Fibroblast of skin of right biceps (primary cell): ENCODE data around the gene TSPAN9.

Experiments used
- DNase-seq: peaks from one replicate; pipeline ENCODE4 v3.0.0-alpha.2; 2013

Gene TSPAN9

DNA sequence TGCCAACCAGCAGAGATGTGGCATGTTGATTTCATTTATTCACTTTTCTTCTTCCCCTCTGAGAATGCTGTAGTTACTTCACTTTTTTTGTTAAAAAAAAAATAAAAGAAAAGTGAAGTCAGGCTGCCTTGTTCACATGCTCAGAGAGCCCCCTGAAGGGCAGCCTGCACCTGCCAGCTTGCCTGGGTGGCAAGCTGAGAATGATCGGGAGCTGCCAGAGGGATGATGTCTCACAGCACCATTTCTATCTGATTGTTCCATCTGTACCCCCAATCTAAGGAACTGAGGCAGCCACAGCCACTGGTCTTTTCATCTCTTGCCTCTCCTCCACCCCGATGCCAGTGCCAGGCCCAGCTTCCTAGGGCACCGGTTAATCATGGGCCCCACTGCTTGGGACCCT lies 118.2 kb downstream of the TSPAN9 start:
- DNase-seq: no peak

DNA sequence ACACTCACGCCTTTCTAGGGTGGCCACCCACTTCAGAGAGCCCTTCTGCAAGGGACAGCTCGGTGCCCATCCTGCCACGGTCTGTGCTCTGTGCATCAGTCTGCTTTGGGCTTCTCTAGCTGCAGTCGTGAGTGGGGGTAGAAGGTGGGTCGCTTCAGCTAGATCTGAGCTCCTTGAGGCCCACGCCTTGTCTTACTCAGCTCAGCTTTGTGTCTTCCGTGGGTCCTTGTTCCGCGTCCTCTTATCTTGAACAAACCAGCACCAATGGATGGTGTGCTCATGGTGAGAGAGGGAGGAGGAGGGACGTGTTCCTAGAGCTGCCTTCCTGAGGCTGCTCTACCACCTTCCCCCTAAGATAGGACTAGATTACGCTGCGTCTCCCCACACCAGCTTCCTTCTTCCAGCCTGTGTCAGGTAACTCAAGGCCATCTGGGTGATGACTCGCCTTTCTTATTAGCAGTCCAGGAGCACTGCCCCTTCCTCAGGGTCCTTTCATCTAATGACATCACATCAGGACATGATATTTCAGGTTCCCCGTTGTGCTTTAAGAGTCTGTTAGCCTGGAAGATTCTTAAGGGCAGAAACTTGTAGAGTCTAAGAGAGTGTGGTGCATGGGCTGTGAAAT lies 118.8 kb downstream of the TSPAN9 start:
- no peak for DNase-seq

DNA sequence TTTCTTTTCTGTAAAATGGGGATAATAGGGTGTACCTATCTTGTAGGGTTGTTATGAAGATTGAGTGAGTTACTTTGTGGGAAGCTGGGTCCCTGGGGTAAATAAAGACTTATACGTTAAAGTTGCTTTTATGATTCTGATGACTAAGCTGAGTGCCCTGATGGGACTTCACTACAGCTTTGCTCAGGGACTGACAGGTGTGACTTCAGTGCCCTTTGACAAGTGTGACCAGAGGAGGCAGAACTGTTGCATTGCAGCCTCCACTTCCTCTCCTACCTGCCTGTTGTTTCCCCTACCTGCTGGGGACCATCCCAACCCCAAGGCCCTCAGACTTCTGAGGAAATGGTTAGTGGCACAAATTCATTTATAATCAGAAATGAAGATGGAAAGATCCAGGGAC lies 119.3 kb downstream of the TSPAN9 start:
- DNase-seq: no peak

DNA sequence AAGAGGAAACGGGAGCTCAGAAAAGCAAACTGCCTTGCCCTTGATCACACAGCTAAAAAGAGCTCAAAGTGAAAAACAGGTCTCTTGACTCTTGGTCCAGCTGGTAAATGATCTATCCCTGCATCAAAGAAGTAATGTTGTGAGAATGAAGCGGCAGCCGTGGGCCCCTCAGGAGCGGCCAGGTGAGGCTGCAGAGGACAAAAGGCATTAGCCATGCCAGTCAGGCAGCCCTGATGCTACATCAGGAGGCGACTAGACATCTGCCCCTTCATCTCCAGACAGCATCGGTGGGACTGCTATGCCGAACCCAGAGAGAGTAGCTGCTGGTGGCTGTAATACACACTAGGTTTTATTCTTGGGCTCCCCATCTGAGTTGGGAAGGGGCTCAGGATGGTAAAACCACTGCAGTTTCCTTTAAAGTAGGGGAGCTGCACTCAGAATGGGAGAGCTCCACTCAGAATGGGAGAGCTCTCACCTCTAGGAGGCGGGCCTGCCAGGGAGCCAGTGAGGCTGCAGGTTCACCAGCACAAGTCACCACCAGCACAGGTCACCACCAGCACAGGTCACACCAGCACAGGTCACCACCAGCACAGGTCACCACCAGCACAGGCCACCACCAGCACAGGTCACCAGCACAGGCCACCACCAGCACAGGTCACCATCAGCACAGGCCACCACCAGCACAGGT lies 120.1 kb downstream of the TSPAN9 start:
- no peak for DNase-seq

DNA sequence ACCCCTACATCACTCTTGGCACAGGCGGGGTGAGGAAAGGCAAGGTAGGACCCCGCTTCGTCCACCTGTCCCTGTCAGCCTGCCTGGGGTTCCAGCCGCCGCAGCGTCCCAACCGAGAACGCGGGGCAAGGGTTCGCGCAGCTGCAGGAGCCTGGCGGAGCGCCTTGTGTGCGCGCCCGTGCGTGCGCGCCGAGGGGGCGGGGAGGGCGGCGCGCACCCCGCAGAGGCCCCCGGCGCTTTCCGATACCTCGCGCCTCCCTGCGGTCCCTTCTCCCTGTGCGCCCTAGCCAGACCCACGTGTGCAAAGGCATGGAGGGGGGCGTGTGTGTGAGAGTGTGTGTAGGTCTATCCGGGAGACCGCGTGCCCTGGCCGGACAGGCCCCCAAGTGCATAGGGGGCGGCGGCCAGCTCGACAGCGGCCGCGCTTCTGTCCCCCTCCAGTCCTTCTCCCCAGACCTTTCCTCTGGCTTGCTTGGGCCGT lies 122.4 kb downstream of the TSPAN9 start:
- DNase-seq: peak; percentile 28

DNA sequence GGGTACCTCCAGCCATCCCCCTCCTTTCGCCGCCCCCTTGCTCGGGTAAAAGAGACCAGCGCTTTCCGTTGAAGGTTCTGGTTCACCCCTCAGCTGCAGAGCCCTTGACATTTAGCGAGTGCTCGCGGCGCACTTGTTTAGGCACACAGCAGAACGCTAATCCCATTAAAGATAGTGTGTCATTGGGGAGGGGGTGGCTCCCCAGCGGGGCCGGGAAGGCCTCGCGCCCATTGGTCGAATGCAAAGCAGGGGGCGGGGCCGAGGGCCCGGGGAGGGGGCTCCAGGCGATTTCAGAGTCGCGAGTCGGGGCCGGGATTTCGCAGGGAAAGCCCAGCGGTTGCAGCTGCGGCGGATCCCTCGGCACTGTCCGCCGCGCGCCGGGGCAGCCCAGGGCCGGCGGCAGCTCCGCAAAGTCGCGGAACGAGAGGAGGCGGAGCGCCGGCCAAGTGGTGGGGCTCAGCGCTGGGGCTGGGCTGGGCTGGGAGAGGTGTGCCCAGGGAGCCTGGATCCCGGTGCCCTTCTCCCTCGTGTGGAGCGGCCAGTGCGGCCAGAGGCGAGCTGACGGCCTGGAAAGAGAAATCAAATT lies 122.9 kb downstream of the TSPAN9 start:
- DNase-seq: peak; percentile 37

DNA sequence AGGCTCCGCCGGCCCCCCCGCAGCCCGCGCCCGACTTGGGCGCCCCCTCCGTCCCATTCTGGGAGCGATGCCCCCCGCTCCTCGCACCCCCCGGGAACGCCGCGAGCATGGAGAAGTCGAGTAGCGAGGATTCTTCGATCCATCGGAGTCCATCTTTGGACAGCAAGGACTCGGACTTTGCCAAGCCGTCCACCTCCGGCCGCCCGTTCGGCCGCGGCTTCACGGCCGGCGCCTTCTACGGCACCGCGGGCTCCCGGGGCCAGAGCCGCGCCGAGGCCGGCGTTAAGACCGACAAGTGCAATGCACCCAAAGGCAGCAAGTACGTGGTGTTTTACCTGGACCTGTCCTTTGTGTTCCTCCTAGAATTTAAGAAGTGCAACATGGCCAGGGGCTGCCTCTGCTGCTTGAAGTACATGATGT lies 123.6 kb downstream of the TSPAN9 start:
- DNase-seq: no peak

DNA sequence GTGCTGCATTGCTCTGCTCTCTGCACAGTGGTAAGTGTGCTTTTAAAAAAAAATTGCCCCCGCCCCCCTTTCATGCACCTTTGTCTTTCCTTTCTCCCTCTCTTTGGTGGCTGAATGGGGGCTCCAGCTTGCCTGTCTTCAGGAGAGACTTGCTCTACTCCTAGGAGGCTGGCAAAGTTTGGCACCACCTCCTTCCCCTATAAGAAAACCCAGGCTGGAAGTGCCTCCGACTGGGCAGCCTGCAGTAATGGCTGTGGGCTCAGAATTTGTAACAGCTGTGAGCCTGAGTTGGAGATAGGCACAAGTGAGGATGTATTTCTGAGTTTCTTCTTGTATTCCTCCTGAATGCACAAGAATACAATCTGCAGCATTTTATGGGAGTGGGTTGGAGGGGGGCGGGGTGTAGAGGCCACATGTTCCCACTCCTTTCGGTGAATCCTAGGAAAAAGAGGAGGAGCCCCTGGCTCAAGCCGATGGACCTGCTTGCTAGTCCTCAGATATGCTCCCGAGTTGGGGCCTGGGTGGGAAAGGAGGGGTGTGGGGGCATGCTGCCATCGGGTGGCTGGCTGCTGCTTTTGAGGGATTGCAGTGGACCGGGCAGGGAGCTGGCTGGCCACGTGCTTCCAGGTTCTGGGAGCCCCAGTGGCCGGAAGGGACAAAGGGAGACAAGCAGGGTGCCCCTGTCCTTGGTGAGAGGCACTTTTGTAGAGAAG lies 124.3 kb downstream of the TSPAN9 start:
- no peak for DNase-seq

DNA sequence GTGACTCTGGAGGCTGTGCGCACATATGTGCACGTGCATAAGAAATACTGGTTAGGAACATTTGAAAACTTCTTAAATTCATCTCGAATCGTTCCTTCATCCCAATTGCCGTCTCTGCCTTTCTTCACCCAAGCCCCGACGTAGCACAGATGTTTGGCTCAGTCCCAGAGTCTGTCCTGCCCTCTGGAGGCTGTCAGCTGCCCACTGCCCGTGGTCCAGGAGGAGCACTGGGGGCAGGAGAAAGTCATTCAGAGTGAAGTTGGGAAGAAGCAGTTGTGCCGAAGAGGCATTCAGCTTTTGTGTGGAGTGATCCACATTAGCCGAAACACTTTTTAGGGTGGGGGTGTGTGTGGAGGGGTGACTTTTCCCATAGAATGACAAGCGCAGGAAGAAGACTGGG lies 124.9 kb downstream of the TSPAN9 start:
- DNase-seq: no peak

DNA sequence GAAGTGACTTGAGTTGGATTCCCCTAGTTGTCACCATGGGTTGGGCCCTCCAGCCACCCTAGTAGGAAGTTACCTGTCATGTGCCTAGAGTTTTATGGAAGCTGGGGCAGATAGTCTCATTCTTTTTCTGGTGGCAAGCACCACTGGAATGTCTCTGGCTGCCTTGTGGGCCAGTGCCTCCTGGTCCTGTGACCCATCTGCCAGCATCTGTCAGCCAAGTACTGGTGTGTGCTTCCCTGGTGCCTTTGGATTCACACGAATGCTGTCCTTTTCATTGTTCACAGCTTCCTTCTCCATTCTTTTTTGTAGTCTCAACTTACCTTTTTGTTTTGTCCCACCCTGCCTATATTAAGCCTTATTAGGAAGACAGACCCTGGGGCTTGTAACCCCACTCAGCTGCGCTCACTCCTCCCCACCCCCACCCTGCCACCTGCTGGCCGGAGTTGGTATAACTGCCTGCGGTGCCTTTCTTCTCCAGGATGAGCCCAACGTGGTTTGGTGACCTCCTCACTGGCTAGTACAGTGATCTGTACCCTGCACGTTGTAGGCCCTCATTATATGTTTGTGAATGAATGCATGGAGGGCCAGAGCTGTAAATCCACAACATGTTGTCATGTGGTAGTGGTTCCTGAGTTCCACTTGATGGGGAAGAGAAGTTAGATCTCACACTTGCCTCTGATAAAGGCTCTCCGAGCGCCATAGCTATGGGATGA lies 125.7 kb downstream of the TSPAN9 start:
- DNase-seq: peak; percentile 42

DNA sequence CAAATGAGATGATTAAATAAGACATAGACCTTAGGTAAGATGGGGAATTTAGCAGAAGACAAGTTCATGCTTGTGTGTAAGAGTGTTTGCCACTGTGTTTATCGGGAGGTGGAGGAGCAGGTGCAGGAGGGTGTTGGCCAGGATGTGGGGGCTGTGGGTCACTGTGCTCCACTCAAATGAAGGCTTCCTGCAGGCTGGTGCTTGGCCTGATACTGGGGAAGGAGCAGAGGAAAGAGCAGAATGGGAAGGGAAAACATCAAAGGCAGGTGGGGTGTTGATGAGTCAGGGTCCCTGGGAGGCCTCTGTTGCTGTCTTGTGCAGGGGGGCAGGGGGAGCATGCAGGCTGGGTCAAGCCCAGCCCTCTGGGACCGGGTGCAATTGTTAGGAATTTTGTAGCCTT lies 126.5 kb downstream of the TSPAN9 start:
- no peak for DNase-seq

DNA sequence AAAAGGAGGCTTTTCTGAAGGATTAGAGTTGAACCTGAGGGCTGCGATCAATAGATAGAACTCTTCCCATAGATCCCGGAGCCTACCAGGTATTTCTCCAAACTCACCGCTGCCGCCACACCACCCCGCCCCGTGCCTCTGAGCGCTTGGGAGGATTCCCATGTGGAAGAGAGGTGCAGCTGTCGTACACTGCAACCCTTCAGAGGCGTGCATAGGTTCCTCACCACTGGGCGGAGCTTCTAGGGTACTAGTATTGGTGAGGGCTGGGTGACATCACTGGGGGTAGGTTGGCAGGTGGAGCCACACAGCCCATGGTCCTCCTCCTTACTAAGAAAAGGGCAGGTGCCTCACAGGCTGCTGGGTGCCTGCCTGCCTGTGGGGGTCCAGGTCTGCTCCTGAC lies 127.0 kb downstream of the TSPAN9 start:
- no peak for DNase-seq

DNA sequence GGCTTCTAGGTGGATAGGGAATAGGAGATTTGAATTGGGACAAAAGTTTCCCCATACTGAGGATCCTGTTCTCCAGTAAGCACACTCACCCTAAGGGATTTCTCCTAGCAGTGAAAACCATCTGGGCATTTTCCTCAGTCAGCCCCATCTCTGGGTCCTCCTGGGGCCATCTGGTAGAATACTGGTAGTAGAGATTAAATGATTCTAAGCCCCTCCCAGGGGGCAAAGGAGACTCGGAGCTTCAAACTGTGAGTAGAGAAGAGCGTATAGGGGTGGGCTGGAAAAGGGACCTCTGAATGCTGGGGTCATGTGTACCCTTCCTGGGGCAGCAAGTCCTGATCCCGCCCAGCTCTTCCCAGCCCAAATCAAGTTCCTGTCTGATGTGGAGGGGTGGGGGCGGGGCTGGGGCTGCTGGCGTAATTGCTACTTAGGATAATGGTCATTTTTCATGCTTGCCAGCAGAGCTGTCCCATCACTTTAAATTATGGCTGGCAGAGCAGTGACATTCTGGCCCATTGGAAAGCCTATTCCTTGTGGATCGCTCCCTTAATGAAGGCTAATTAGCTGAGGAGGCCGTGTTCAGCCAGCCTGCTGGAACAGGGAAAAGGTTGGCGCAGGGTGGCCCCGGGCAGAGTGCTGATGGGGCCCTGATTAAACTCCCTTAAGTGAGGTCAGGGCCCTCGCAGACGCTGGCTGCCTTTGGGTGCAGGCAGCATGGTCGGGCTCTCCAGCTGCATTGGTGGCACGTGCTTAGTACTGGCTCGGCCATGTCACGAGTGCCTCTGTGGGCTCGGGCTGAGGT lies 127.8 kb downstream of the TSPAN9 start:
- no peak for DNase-seq

DNA sequence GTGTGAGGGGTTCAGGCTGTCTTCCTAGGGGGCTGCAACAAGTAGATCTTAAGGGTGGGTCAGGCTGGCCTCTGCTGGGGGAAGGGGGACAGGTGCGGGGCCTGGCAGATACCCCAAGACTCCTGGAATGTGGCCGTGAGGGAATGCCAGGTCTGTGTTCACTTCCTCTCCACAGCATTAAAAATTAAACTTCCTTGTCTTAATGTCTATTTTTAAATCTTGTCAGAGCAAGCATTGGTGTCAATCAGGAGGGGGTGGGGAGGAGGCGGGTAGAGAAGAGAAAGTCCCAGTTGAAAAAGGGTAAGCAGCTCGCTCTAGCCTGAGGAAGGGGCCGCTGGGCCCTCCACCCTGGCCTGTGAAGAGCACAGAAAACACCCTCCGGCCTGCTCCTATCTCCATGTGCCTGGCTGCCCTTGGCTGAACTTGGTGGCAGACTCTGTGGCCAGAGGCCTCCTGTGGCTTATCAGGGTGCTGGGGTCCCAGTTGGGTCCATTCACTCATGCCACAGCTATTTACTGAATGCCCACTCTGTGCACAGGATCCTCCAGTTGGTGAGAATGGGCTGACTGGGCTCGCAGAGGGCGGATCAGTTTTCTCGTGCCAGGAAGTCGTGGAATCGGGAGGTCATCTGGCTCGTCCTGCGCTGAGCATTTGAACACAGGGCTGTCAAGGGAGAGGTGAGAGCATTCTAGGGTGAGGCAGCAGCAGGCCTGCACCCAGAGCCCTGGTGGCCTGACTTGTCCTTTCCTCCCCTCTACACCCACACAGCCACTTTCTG lies 128.8 kb downstream of the TSPAN9 start:
- no peak for DNase-seq

DNA sequence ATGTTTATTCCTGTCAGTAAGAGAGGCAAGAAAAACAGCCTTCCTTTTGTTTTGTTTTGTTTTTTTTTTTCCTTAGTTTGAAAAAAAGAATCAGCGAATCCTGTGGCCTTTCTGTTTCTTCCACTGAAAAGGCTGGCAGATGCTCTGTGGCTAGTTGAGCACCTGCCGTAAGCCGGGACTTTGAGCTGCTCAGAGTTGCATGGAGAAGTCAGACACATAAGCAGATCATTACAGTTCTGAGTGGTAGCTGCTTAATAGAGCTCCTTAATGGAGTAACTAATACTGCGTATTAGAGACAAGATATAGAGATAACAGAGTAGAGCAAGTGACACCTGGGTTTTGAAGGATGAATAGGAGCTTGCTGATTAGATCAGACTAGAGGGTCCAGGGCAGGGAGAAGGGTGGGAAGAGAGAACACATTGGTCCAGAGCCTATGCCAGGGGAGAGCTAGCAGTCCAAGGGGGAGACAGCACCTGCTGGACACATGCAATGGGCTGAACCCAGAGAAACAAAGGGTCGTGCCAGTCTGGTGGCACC lies 129.4 kb downstream of the TSPAN9 start:
- DNase-seq: no peak

DNA sequence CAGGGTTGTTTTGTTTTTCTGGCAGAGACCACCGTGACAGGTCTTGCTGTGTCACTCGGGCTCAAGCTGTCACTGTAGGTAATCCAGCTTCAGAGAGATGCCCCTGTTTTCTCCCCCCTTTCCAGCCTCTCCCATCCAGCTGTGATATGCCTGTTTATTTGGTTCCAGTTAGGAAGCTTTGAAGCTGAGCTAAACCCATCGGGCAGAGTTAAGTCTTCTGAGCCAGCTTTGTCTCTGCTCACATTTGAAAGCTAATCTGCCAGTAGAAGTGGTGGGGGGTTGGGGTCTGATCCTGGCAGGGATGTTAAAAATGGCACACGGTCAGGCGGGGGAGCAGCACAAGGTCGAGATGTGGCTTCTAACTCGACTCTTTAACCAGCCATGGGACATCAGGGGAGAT lies 130.0 kb downstream of the TSPAN9 start:
- DNase-seq: no peak

DNA sequence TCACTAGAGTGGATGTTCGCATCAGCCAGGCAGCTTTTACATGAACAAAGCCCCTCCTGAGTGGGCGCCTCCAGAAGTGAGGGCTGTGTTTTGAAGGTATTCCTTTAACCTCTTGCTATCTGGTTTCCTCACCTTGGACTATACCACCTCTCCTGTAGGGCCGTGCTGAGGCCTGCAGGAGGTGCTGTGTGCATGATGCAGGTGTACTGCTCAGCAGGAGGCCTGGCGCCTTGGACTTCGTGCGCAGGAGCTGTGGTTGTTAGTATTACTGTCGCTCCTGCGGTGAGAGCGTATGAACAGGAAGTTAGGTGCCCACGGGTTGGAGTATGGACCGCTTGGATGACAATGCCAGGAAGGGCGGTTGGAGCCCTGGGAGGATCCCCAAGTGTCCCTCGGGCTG lies 130.7 kb downstream of the TSPAN9 start:
- no peak for DNase-seq

DNA sequence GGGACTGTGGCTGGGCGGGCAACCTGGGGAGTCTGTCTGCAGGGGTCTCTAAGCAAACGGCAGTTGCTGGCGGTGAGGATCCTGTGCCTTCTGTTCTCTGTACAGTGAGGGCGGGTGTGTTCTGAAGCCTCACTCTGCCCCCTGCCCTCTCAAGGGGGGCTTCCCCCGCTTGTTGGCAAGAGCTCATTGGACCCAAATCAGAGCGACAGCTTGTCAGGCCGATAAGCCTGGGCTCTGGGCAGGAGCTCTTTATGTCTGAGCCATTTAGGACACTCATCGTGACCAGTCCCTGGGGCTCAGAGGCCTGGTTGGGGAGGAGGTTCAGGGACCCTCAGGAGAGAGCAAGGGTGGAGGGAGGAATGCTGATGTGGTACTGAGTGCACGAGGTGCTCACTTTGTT lies 136.0 kb downstream of the TSPAN9 start:
- DNase-seq: no peak

DNA sequence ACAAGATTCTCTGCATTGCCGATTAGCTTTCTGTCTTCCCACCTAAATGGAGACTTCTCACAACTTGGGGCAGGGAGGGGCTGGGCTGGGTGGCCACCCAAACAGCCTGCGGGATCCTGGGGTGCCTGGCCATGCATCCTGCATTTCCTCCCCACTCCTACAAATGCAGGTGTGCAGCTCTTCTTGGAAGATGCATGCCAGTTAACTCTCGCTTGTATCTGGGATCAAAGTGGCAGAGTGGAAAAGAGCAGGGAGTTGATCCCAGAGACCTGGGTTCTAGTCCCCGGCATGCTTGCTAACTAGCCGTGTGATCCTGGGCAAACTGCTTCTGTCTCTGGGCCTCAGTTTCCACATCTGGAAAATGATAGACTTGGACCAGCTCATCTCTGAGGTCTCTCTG lies 136.6 kb downstream of the TSPAN9 start:
- no peak for DNase-seq

DNA sequence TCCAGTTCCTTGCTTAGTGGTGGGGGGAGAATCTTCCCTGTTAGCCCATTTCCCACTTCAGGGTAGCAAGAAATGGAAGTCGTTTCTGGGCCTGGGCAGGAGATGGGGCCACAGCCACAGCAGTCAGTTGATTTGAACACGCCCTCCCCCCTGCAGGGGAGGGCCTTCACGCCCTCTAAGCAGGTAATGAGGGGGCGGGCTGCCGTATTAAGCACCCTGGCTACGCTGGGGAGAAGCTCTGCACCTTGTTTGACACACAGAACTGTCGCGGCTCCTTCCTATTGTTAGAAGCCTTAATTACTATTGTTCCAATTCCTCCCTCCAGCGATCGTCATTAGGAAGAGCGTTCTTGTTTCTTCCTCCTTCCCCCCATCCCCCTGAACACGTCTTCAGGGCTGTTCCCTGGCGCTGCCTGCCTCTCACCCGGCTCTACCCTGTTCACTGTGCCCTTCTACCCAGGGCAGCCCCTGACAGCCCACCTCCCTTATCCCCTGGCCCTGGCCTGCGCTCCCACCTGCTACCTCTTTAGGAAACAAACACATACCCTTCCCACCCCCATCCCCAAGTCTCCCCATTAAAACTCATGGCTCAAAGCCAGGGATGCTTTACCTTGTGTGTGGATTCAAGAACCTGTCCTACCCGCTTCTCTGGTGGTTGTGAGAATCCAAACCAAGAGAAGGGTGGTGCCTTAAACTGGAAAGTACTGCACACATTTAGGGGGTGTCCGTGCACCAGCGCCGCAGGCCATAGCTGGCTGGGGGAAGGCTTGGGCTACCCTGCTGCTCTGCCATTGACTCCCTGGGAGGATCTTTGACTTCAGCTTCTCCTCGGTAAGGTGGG lies 137.6 kb downstream of the TSPAN9 start:
- DNase-seq: no peak
